HG03175 (cell line): ENCODE data around the gene HMG20A.

Experiments
- ATAC-seq: cut with Tn5 transposase; IDR thresholded peaks from one replicate; pipeline ENCODE4 v1.9.1; 2021; ENCODE audit warnings: mild to moderate bottlenecking, moderate library complexity; ENCODE audit not compliant: unreplicated experiment

Gene HMG20A

DNA sequence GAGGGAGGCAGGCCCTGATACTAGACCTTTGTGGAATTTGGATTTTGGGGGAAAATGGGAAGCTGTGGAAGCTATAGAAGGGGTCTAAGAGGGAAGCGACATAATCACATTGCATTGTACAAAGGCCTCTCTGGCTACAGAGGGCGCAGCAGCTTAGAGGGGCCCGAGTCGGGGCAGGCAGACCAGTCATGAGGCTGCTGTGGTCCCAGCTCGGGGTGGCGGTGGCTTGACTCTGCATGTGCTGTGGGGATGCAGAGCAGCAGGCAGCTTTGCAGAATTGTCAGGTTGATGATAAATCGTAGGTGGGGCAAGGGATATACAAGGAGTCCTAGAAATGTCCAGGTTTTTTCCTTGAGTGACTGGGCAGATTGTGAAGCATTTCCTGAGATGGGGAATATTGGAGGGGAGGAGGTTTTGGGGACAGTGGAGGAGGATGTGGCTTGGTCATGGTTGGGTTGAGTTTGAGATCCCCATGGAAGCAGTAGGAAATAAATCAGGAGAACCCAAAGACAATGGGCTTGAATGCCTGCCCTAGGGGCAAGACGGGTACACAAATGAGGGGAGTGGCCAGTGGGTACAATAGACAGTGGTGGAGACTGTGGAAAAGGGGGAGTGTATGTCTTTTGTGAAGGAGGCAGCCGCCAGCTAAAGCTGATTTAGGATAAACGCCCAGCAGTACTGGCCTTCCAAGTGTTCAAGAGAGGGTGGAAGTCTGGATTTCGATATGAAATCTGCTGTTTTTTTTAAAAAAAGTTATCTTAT, 94.1 kb downstream of the HMG20A start:
- no peak for ATAC-seq

DNA sequence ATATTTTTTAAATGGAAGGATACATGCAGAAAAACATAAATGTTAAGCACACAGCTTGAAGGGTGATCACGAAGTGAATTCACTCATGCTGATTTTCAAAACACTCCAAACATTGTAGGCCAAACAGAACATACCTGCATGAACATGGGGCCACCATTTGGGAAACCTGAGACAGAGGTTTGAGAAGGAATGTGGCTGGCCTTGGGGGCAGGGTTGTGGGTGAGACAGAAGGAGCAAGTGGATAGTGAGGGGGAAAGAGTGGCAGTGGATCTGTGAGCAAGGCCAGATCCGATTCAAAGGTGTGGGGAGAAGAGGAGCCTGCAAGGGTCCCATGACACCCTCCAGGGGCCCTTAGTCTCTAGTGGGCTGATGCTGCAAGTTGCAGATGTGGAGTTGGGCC, 94.9 kb downstream of the HMG20A start:
- ATAC-seq = no peak

DNA sequence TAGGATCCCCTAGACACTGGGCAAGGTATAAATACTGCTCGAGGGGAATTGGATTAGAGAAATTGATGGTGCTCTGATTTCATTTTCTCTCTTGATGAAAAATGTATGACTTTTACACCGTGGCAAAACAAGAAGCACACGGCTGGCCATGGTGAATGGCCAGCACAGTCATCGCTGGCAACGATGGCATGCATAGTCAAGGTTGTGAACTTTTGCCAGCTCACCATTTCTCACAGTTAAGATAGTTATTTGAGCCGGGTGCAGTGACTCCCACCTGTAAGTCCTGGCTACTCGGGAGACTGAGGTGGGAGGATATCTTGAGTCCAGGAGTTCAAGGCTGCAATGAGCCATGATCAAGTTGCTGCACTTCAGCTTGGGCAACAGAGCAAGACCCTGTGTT, 95.4 kb downstream of the HMG20A start:
- no peak for ATAC-seq

- ATAC-seq = no peak
Observed at GRCh38 chr15:77516786-77517185, 96.1 kb downstream of the HMG20A start.

GRCh38 chr15:77517579-77517978, 96.9 kb downstream of the HMG20A start:
- no peak for ATAC-seq

GRCh38 chr15:77518458-77518857, 97.8 kb downstream of the HMG20A start:
- no peak for ATAC-seq

DNA sequence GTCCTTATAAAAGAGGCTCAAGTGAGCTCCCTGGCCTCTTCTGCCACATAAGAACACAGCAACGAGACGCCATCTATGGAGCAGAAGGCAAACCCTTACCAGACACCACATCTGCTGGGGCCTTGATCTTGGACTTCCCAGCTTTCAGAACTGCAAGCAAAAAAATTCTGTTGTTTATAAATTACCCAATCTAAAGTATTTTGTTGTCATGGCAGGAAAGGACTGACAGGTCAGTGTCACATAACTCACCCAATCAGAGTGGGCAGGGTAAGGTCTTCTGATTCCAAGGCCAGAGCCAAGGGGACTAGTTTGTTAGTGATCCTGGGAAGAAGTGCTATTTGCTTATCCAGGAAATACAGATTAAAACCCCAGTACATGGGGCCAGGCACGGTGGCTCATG, 98.9 kb downstream of the HMG20A start:
- ATAC-seq = no peak

- ATAC-seq = no peak
Observed at GRCh38 chr15:77521206-77521605, 100.5 kb downstream of the HMG20A start.

DNA sequence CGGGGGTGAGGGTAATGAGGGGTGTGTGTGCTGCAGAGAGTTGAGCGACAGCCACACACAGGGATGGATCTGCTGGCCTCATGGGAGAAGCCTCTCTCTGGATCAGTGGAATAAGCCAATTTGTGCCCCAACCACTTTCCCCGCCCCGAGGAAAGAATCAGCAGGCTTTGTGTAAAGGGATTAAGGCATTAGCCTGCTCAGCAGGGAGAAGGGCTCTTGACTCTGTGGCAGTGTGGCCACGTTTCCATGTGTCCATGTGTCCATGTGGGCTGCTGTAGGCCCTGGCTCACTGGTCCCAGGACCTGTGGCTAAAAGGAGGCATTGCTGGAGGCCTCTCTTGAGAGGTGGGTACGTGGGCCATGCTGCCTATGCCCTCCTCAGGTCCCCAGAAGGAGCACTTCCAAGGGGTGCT, 104.7 kb downstream of the HMG20A start:
- no peak for ATAC-seq

GRCh38 chr15:77525907-77526594, 105.4 kb downstream of the HMG20A start:
- no peak for ATAC-seq

DNA sequence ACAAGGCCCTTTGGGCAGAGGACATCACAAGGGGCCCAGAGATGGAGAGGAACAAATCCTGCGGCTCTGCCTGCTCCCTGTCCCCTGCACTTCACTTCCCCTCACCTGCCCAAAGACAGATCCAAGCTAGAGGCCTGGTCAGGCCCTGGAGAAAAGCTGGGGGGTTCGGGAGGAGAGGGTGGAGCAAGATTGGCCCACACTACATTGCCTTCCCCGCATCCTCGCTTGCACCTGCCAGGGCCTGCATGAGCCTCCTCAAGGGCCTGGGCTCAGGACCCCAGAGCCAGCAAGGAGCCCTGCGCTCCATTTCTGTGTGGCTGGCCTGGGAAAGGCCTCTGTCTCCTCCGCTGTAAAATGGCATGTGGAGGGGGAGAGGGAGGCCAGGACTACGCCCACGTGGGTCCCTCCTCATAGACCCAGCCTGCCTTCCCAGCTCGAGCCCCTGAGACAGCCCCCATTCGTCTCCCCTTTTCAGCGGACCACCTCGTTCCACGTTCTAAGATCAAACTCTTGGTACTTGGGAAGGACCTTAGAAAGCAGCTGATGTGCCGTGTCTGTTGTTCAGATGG, 106.0 kb downstream of the HMG20A start:
- no peak for ATAC-seq

GRCh38 chr15:77527164-77527778, 106.6 kb downstream of the HMG20A start:
- ATAC-seq = no peak

DNA sequence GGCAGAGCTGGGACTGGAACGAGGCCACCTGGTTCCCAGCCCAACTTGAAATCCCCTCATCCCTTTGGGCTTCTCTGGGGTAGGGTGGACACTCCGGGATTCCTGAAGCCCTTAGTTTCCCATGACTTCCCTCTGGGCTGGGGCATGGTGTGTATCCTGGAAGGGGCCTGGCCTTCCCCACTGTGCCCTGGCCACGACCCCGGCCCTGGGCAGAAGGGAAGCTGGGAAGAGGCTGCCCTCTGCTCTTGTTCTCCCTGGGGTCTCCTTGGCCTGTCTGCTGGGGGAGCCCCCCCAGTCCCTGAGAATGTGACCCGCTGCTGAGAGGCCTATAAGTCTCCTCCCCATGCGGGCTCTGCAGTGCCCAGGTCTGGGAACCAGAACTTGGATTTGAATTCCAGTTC, 107.1 kb downstream of the HMG20A start:
- ATAC-seq = no peak

DNA sequence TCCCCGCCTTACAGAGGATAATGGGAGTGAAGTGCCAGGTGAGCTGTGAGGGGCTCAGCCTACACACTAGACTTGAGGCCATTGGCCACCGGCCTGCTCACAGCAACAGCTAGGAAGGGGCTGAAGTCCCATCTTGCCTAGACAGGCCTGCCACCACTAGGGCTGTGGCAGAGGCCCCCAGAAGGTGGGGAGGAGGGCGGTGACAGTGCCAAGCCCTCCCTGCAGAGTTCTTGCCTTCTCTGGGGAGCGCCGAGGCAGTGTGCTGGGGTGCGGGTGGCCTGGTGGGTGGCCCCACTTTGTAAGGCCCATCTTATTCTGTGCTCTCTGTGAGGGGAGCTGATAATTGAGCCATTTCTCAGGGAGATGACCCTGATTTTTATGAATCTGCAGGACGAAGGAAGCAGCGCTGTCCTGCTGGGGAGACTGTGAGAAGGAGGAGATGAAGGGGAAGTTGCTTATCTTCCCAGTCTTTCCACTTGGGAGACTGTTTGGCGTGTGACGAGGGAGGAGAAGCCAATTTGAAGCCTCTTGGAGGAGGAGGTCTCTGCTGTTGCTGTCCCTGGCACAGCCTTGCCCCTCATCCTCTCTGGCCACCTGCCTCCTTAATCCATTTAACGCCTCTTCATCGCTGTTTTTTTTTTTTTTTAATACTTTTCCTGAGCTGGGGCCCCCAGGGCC, 107.7 kb downstream of the HMG20A start:
- no peak for ATAC-seq

DNA sequence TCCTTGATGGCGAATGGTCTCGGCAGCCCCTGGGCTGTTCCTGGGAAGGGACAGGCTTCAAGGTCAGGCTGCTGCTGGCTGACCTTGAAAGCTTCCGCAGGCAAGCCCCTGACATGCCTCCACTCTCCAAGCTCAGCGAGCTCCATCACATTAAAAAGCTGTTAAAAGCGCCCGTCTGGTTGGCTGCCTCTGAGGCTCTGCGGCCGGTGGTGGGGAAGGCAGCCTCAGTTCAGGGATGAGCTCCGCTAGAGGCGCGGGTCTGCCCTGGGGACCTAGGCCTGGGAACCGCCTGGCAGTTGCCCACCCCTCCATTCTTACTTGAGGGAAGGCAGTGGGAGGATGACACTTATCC, 108.3 kb downstream of the HMG20A start:
- no peak for ATAC-seq

- ATAC-seq = no peak
Observed at GRCh38 chr15:77529394-77530159, 108.9 kb downstream of the HMG20A start.

DNA sequence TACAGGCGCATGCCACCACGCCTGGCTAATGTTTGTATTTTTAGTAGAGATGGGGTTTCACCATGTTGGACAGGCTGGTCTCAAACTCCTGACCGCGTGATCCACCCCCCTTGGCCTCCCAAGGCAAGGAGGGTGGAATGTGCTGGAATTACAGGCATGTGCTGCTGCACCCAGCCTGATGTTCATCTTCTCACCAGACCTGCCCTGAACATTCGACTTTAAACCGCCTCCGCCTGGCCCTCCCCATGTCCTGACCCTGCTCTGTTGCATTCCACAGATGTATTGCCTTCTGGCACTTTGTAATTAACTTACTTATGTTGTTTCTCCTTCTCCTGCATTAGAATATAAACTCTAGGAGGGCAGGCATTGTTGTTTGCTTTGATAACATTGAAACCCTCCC, 109.9 kb downstream of the HMG20A start:
- ATAC-seq = no peak

GRCh38 chr15:77531191-77532000, 110.7 kb downstream of the HMG20A start:
- ATAC-seq = no peak

DNA sequence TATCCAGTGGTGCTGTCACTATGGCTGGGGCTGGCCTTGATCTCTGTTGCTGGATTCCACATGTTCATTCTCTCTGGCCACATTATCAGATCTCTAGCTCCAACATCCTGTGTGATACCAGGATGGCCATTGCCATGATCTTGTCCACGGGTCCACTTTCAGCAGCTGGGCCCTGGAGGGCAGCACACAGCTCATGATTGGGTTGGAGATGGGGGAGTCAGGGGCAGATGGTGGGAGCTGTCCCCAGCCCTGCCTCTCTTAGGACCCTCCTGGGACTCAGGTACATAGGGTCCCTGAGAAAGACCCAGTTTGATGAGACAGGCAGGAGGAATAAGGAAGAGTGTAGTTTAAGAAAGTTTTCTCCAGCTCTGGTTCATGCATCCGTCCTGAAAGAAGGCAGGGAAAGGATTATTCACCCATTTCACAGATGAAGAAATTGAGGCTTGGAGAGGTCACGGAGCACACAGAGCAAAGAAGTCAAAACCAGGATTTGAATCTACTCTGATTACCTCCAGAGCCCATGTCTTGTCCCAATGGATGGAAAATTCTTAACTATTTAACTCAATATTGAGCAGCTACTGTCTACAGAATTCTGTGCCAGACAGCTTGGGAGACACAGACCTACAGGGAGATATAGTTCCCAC, 111.5 kb downstream of the HMG20A start:
- no peak for ATAC-seq
